Stimulated activated CD4-positive, alpha-beta T cell treated with anti-CD3 and anti-CD28 coated beads, TNF-alpha, amount 100 ng/mL, for 1 hour (primary cell): Measurements from ENCODE around the gene SMAD5.

ENCODE experiments used
- DNase-seq, 3 donors: peaks; one replicate each; pipeline ENCODE4 v3.0.0-alpha.2; 2020; ENCODE audit warnings: low read depth in 3 of 3, low spot score in 1 of 3

Gene SMAD5

GRCh38 chr5:136153581-136154236 lies 21.1 kb downstream of the SMAD5 start:
- no peak for DNase-seq

GRCh38 chr5:136155078-136155477 lies 22.4 kb downstream of the SMAD5 start:
- no peak for DNase-seq

GRCh38 chr5:136155761-136156160 lies 23.1 kb downstream of the SMAD5 start:
- DNase-seq, result no peak

GRCh38 chr5:136157514-136157913 lies 24.9 kb downstream of the SMAD5 start:
- no peak for DNase-seq

- no peak for DNase-seq
These were observed 26.8 kb downstream of the SMAD5 start for GRCh38 chr5:136159457-136159856.

GRCh38 chr5:136162008-136162407 lies 29.4 kb downstream of the SMAD5 start:
- DNase-seq, result no peak

- DNase-seq, result no peak
These were observed 31.6 kb downstream of the SMAD5 start for GRCh38 chr5:136164226-136164625.

GRCh38 chr5:136166909-136167308 lies 34.3 kb downstream of the SMAD5 start:
- no peak for DNase-seq

- DNase-seq, result no peak
These were observed 36.6 kb downstream of the SMAD5 start for GRCh38 chr5:136169218-136169617.

GRCh38 chr5:136174021-136174659 lies 41.5 kb downstream of the SMAD5 start:
- no peak for DNase-seq

- DNase-seq, result no peak
These were observed 50.0 kb downstream of the SMAD5 start for GRCh38 chr5:136182618-136183017.

- no peak for DNase-seq
These were observed 53.5 kb downstream of the SMAD5 start for GRCh38 chr5:136185974-136186665.

- no peak for DNase-seq
These were observed 54.2 kb downstream of the SMAD5 start for GRCh38 chr5:136186796-136187195.

- DNase-seq, result no peak
These were observed 56.2 kb downstream of the SMAD5 start for GRCh38 chr5:136188859-136189258.

- DNase-seq, result no peak
These were observed 57.6 kb downstream of the SMAD5 start for GRCh38 chr5:136190091-136190720.

- DNase-seq, result no peak
These were observed 58.3 kb downstream of the SMAD5 start for GRCh38 chr5:136190904-136191303.

GRCh38 chr5:136191304-136192014 lies 58.8 kb downstream of the SMAD5 start:
- DNase-seq, result no peak

GRCh38 chr5:136192015-136192525 lies 59.4 kb downstream of the SMAD5 start:
- DNase-seq, result no peak

GRCh38 chr5:136192526-136193321 lies 60.1 kb downstream of the SMAD5 start, which contains the start of gene SMIM32:
Gene SMIM32, minus strand, starts transcription at chr5:136193162. Its CDS starts 638 bp downstream, at chr5:136192524.
- no peak for DNase-seq

- no peak for DNase-seq
These were observed 60.8 kb downstream of the SMAD5 start for GRCh38 chr5:136193322-136193935.
